Measurements from ENCODE around the gene NTF4.
"Not testable (repeated sequence)": the region's sequence is repeated elsewhere in the genome, so short reads cannot be mapped to it uniquely, and the experiment has no call there.

- TF ChIP-seq CTCF, POLR2A (IDR thresholded peaks at IDR 0.05): not testable (repeated sequence)
Measured at GRCh38 chr19:49024233-49024632, 40.4 kb downstream of the NTF4 start, which contains the start of gene CGB3.

Measured in Peyer's patch (tissue), 4 donors.